GM23338 (cell line): ENCODE data around the gene USP48. TPM values are rescaled to one million over a fixed set of nuclear protein-coding genes. Genes with fewer than 3 reads are reported as not detected.

Source experiments
- ATAC-seq: fragments of 200-7000 bp; cut with Tn5 transposase; 3 replicates; pipeline ENCODE4 v1.9.1; 2020
- DNase-seq: peaks from one replicate; pipeline ENCODE4 v3.0.0-alpha.2; 2015; ENCODE audit warnings: low spot score
- H2AFZ ChIP-seq: fragments of 200-600 bp; sonication (generic); 2 replicates; pipeline ENCODE4 v1.8.0; 2016; ENCODE audit warnings: antibody characterized with exemption, mild to moderate bottlenecking, moderate library complexity
- H3F3A ChIP-seq: fragments of 200-600 bp; sonication (generic); replicated peaks from 2 replicates; pipeline ENCODE4 v1.8.0; 2017; ENCODE audit warnings: antibody characterized with exemption, mixed run types, low read depth
- H3K27ac ChIP-seq: fragments of 200-600 bp; sonication (generic); 2 replicates; pipeline ENCODE4 v1.6.1; 2016; ENCODE audit warnings: low read depth
- H3K27me3 ChIP-seq: fragments of 200-600 bp; sonication (generic); 2 replicates; pipeline ENCODE4 v1.8.0; 2016; ENCODE audit warnings: mild to moderate bottlenecking, mixed run types, moderate library complexity; ENCODE audit not compliant: insufficient read depth
- H3K36me3 ChIP-seq: fragments of 200-600 bp; sonication (generic); 2 replicates; pipeline ENCODE4 v1.8.0; 2016; ENCODE audit warnings: mild to moderate bottlenecking; ENCODE audit not compliant: insufficient read depth
- H3K4me1 ChIP-seq: fragments of 200-600 bp; sonication (generic); 2 replicates; pipeline ENCODE4 v1.8.0; 2016; ENCODE audit warnings: mild to moderate bottlenecking, moderate library complexity; ENCODE audit not compliant: insufficient read depth
- H3K4me2 ChIP-seq: fragments of 200-600 bp; sonication (generic); 2 replicates; pipeline ENCODE4 v1.7.1; 2017; ENCODE audit warnings: mixed run types
- H3K4me3 ChIP-seq: fragments of 200-600 bp; sonication (generic); 2 replicates; pipeline ENCODE4 v1.6.1; 2016; ENCODE audit warnings: mixed run types
- H3K79me2 ChIP-seq: fragments of 200-600 bp; sonication (generic); replicated peaks from 2 replicates; pipeline ENCODE4 v1.8.0; 2017; ENCODE audit warnings: mild to moderate bottlenecking; ENCODE audit not compliant: insufficient read depth
- H3K9me2 ChIP-seq: fragments of 200-600 bp; sonication (generic); 2 replicates; pipeline ENCODE4 v1.8.0; 2017; ENCODE audit not compliant: insufficient read depth
- H4K20me1 ChIP-seq: fragments of 200-600 bp; sonication (generic); replicated peaks from 2 replicates; pipeline ENCODE4 v1.8.0; 2017; ENCODE audit warnings: mild to moderate bottlenecking; ENCODE audit not compliant: insufficient read depth
- H3K27ac Mint-ChIP-seq: 2 replicates; pipeline ENCODE4 v1.8.0; 2020; ENCODE audit warnings: inconsistent platforms, mild to moderate bottlenecking, moderate library complexity, mixed read lengths
- H3K27me3 Mint-ChIP-seq: 3 replicates; pipeline ENCODE4 v1.8.0; 2022; ENCODE audit warnings: low read depth, mild to moderate bottlenecking, moderate library complexity, mixed read lengths, inconsistent platforms; ENCODE audit not compliant: insufficient read depth, poor library complexity
- H3K36me3 Mint-ChIP-seq: 3 replicates; pipeline ENCODE4 v1.8.0; 2021; ENCODE audit warnings: low read depth, mild to moderate bottlenecking, inconsistent platforms, moderate library complexity, mixed read lengths
- H3K4me1 Mint-ChIP-seq: 3 replicates; pipeline ENCODE4 v1.8.0; 2020; ENCODE audit warnings: mild to moderate bottlenecking, inconsistent platforms, mixed read lengths
- H3K4me3 Mint-ChIP-seq: 3 replicates; pipeline ENCODE4 v1.8.0; 2021; ENCODE audit warnings: moderate library complexity, mild to moderate bottlenecking, inconsistent platforms, mixed read lengths
- H3K9me3 Mint-ChIP-seq: 3 replicates; pipeline ENCODE4 v1.8.0; 2020; ENCODE audit warnings: moderate library complexity, mild to moderate bottlenecking, inconsistent platforms, mixed read lengths
- CREB1 ChIP-seq: fragments of 250-450 bp; sonication (Bioruptor Pico); IDR thresholded peaks from 2 replicates; pipeline ENCODE4 v1.5.0; 2020; ENCODE audit warnings: low read depth, mild to moderate bottlenecking, moderate library complexity
- POLR2AphosphoS5 ChIP-seq: IDR thresholded peaks from 2 replicates; pipeline ENCODE4 v1.6.1; 2016; ENCODE audit warnings: antibody characterized with exemption, low read depth
- STAT1 ChIP-seq: IDR thresholded peaks from one replicate; pipeline ENCODE4 v1.6.1; 2016; ENCODE audit warnings: antibody characterized with exemption; ENCODE audit not compliant: unreplicated experiment
- ZNF114 ChIP-seq: fragments of 250-450 bp; sonication (Bioruptor Pico); IDR thresholded peaks from 2 replicates; pipeline ENCODE4 v1.5.0; 2020; ENCODE audit warnings: mild to moderate bottlenecking, moderate library complexity
- ZNF331 ChIP-seq: fragments of 250-450 bp; sonication (Bioruptor Pico); IDR thresholded peaks from 2 replicates; pipeline ENCODE4 v1.5.0; 2020; ENCODE audit warnings: low read depth, mild to moderate bottlenecking, moderate library complexity
- polyA plus RNA-seq: library from polyadenylated mRNA; unstranded; fragments of >200 nt; fragmentation: Nextera tagmentation; extraction: Ambion mirVana; gene quantifications from 2 replicates; pipeline ENCODE4 v1.2.1, GENCODE V29; 2016
- total RNA-seq: library from RNA; depleted of rRNA; stranded (reverse); fragments of >200 nt; shearing (Covaris generic); gene quantifications from 2 replicates; pipeline ENCODE4 v1.2.3, GENCODE V29; 2014
- TF ChIP-seq, protein P1 (sequence below): fragments of 250-450 bp; sonication (Bioruptor Pico); IDR thresholded peaks from 2 replicates; pipeline ENCODE4 v1.5.0; 2020; ENCODE audit warnings: mild to moderate bottlenecking, moderate library complexity

Gene USP48
- total and polyA plus RNA-seq, 2 experiments from 2014 or later, result 85.9 to 151 TPM

DNA sequence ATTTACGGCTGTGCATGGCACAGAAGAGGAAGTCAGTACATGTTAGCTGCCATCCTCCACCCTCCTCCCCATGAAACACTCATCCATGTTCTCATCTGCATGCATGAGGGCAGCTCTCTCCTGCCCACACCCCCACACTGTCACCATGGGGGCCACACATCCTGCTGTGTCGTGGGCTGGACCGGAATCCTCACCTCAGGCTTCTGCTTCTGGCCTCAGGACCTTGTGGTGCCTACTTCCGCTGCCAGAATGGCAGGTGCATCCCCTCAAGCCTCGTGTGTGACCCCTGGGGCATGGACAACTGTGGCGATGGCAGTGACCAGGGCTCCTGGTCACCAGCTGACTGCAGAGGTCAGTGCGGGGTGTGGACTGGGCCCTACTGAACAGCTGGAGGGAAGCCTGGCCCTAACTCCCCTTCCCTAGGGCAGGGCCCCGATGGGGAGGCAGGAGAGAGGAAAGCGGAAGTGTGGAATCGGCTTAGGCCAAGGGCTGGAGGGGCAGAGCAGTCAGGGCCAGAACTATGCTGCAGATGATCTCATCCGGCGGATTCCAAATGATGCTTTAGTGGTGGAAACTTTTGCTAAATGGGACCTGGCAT is 32.9 kb upstream of the USP48 start:
- DNase-seq, result no peak
- H3K4me1 Mint-ChIP-seq, result peaks cover 17% of the 10 kb centered on the region
- H3K27ac ChIP-seq, result no peak overlapping the region
- no peak overlapping the region for H3K4me3 Mint-ChIP-seq
- H3K9me2 ChIP-seq, result no peaks in the 10 kb centered on the region
- H3K36me3 ChIP-seq, result no peaks in the 10 kb centered on the region
- H3K79me2 ChIP-seq, result no peaks in the 10 kb centered on the region
- ATAC-seq, result no peak
- peaks cover 5% of the 10 kb centered on the region; the same call in 1 of the 2 replicates for H3K27me3 ChIP-seq
- H3K27me3 Mint-ChIP-seq, result peaks cover 4% of the 10 kb centered on the region
- TF ChIP-seq STAT1 (no peak), POLR2AphosphoS5 (no peak), CREB1 (CRISPR knock-in tag) (no peak), ZNF331 (CRISPR knock-in tag) (no peak), ZNF114 (CRISPR knock-in tag) (no peak)
- TF ChIP-seq, protein P1, sequence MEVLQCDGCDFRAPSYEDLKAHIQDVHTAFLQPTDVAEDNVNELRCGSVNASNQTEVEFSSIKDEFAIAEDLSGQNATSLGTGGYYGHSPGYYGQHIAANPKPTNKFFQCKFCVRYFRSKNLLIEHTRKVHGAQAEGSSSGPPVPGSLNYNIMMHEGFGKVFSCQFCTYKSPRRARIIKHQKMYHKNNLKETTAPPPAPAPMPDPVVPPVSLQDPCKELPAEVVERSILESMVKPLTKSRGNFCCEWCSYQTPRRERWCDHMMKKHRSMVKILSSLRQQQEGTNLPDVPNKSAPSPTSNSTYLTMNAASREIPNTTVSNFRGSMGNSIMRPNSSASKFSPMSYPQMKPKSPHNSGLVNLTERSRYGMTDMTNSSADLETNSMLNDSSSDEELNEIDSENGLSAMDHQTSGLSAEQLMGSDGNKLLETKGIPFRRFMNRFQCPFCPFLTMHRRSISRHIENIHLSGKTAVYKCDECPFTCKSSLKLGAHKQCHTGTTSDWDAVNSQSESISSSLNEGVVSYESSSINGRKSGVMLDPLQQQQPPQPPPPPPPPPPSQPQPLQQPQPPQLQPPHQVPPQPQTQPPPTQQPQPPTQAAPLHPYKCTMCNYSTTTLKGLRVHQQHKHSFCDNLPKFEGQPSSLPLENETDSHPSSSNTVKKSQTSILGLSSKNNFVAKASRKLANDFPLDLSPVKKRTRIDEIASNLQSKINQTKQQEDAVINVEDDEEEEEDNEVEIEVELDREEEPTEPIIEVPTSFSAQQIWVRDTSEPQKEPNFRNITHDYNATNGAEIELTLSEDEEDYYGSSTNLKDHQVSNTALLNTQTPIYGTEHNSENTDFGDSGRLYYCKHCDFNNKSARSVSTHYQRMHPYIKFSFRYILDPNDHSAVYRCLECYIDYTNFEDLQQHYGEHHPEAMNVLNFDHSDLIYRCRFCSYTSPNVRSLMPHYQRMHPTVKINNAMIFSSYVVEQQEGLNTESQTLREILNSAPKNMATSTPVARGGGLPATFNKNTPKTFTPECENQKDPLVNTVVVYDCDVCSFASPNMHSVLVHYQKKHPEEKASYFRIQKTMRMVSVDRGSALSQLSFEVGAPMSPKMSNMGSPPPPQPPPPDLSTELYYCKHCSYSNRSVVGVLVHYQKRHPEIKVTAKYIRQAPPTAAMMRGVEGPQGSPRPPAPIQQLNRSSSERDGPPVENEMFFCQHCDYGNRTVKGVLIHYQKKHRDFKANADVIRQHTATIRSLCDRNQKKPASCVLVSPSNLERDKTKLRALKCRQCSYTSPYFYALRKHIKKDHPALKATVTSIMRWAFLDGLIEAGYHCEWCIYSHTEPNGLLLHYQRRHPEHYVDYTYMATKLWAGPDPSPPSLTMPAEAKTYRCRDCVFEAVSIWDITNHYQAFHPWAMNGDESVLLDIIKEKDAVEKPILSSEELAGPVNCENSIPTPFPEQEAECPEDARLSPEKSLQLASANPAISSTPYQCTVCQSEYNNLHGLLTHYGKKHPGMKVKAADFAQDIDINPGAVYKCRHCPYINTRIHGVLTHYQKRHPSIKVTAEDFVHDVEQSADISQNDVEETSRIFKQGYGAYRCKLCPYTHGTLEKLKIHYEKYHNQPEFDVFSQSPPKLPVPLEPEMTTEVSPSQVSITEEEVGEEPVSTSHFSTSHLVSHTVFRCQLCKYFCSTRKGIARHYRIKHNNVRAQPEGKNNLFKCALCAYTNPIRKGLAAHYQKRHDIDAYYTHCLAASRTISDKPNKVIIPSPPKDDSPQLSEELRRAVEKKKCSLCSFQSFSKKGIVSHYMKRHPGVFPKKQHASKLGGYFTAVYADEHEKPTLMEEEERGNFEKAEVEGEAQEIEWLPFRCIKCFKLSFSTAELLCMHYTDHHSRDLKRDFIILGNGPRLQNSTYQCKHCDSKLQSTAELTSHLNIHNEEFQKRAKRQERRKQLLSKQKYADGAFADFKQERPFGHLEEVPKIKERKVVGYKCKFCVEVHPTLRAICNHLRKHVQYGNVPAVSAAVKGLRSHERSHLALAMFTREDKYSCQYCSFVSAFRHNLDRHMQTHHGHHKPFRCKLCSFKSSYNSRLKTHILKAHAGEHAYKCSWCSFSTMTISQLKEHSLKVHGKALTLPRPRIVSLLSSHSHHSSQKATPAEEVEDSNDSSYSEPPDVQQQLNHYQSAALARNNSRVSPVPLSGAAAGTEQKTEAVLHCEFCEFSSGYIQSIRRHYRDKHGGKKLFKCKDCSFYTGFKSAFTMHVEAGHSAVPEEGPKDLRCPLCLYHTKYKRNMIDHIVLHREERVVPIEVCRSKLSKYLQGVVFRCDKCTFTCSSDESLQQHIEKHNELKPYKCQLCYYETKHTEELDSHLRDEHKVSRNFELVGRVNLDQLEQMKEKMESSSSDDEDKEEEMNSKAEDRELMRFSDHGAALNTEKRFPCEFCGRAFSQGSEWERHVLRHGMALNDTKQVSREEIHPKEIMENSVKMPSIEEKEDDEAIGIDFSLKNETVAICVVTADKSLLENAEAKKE, result no peak
- no peak overlapping the region for H3K27ac Mint-ChIP-seq
- H2AFZ ChIP-seq, result no peak overlapping the region
- peaks cover 3% of the 10 kb centered on the region; the same call in 1 of the 2 replicates for H3K4me1 ChIP-seq
- H3K36me3 Mint-ChIP-seq, result peaks cover 3% of the 10 kb centered on the region; the same call in 2 of the 3 replicates
- no peak overlapping the region for H3K4me3 ChIP-seq
- H4K20me1 ChIP-seq, result no peaks in the 10 kb centered on the region
- no peak overlapping the region for H3K4me2 ChIP-seq
- H3F3A ChIP-seq, result peaks cover 16% of the 10 kb centered on the region; the same call in 1 of the 2 replicates
- no peaks in the 10 kb centered on the region; the same call in 2 of the 3 replicates for H3K9me3 Mint-ChIP-seq
